Measurements from ENCODE around the gene TRAPPC1.

The TRAPPC1 gene

DNA sequence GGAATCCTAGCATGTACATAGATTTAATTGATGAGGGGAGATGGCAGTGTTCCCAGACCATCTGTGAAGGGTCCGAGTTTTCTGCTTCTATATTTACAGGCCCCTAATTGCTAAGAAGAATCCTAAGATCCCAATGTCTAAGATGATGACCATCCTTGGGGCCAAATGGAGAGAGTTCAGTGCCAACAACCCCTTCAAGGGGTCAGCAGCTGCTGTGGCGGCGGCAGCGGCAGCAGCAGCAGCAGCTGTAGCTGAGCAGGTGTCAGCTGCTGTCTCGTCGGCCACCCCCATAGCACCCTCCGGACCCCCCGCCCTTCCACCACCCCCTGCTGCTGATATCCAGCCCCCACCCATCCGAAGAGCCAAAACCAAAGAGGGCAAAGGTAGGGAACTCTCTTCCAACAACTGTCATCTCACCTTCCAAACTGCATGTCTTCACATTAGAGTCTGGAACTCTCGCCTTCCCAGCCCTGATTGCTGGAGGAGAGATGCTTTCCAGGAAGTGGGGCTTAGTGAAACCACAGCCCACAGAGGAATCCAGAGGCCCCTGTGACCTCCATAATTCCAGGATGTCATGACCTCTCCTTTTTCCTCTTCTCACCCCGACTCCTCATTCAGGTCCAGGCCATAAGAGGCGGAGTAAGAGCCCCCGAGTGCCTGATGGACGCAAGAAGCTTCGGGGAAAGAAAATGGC, 38.4 kb downstream of the TRAPPC1 start:
- DNase-seq (ENCODE audit: low read depth) = no peak
- TF ChIP-seq, protein P1, sequence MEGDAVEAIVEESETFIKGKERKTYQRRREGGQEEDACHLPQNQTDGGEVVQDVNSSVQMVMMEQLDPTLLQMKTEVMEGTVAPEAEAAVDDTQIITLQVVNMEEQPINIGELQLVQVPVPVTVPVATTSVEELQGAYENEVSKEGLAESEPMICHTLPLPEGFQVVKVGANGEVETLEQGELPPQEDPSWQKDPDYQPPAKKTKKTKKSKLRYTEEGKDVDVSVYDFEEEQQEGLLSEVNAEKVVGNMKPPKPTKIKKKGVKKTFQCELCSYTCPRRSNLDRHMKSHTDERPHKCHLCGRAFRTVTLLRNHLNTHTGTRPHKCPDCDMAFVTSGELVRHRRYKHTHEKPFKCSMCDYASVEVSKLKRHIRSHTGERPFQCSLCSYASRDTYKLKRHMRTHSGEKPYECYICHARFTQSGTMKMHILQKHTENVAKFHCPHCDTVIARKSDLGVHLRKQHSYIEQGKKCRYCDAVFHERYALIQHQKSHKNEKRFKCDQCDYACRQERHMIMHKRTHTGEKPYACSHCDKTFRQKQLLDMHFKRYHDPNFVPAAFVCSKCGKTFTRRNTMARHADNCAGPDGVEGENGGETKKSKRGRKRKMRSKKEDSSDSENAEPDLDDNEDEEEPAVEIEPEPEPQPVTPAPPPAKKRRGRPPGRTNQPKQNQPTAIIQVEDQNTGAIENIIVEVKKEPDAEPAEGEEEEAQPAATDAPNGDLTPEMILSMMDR (conservative IDR thresholded peaks at IDR 0.05; ENCODE audit: low read depth, low read length) = no peak

DNA sequence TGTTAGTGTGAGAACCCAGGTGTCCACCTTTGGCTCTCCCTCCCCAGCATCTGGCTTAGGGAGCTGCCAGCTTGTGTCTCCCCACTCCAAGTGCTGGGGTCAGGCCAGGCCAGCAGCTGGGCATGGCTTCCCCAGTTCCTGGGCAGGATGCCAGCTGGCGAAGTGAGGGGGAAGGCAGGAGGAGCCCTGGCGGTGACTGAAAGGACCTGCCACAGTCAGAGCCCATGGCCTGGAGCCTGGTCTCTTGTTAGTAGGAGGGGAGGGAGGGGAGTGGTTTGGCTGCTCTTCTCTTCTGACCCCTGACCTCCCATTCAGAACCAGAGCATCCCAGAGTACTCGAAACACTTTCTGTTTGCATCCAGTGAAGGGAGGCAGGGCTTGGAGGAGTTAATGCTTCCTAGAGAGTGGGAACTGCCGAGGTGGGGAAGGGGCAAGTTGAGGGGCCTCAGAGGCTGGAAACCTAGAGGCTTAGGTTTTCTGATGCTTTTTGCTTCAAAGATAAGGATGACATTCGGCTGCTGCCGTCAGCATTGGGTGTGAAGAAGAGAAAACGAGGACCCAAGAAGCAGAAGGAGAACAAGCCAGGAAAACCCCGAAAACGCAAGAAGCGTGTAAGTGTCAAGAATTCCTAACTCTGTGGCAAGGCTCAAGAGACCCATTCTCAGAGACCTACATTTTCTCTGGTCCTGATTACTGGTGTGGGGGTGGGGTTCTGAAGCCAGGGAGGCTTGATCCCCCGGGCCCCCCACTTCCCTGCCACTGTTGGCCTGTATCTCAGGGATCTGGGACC, 42.4 kb downstream of the TRAPPC1 start:
- TF ChIP-seq, protein P1 (conservative IDR thresholded peaks at IDR 0.05; ENCODE audit: low read depth, low read length) = peak; percentile 41
- no peak overlapping the region for H3K4me3 ChIP-seq (ENCODE audit: low read depth, low read length)
- DNase-seq (ENCODE audit: low read depth) = peak; percentile 84

More for the DNA sequence above, 38.4 kb downstream of the TRAPPC1 start:
- no peak overlapping the region for H3K4me3 ChIP-seq (ENCODE audit: low read depth, low read length)

DNA sequence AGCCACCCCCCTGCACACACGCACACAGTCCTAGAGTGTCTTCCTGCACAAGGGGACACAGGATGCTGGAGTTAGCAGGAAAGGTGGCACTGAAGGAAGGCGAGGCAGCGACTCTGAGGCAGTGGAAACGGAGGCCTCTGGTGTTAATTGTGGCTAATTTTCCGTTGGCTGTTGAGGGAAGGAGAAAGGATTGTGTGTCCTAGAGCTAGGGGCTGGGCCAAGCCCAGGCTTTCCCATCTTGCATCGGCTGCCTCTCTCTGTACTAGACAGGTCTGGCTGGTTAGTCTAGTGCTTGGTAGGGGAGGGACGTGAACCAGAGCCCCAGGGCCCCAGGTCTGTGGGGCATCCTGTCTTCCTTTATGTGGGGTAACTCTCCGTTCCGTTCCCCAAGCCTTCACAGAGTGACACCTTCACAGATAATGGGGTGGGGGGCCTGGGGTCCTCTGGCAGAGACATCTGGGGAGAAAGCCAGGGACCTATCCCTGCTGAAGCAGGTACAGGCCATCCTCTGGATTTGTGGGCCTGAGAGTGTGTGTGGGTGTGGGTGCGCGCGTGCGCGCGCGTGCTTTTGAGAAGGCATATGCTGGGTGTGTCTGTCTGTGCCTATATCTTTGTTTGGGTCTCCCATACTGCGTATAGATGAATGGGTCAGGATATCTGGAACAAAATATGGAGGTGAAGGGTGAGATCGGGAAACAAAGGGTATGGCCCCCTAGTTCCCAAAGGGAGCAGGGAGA, 43.4 kb downstream of the TRAPPC1 start, which contains the start of gene CHD3:
Gene CHD3, plus strand, starts transcription at position 606 of the 737 bp plus-strand sequence. CDS start 212 bp downstream, outside the sequence.
- TF ChIP-seq, protein P1 (conservative IDR thresholded peaks at IDR 0.05; ENCODE audit: low read depth, low read length) = no peak
- DNase-seq (ENCODE audit: low read depth) = peak; percentile 50
- peak within 1 kb of the TSS; percentile 58 for H3K4me3 ChIP-seq (ENCODE audit: low read depth, low read length)

DNA sequence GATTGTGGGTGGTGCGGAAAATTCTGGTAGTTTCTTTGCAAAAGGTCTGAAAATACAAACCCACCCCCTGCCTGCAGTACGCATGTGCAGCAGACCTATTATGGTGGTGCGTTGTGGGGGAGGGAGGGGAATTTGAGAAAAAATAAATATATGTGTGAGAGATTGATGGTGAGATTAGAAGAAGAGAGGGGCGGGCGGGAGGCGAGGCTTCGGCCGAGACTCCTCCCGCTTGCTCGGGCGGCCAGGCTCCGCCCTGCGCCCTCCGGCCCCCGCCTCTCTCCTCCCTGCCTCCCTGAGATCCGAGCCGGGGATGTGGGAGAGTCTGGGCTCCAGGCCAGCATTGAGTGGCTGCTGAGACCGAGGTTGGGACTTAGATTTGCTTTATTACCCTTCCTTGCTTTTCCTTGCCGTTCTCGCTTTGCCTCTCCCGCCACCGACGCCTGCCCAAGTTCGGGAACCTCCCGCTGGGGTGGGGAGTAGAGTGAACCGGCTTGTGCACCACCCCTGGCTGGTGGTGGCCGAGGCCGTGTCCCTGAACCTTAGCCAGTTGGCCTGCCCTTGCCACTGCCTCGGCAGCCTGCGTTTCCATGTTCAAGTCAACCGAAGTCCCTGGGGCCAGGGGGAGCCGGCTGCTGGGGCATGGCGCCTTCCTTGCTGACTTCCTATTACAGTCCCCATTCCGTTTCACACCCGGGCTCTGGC, 44.1 kb downstream of the TRAPPC1 start:
- H3K4me3 ChIP-seq (ENCODE audit: low read depth, low read length) = peak overlapping the region; percentile 86
- TF ChIP-seq, protein P1 (conservative IDR thresholded peaks at IDR 0.05; ENCODE audit: low read depth, low read length) = no peak
- peak; percentile 99 for DNase-seq (ENCODE audit: low read depth)

DNA sequence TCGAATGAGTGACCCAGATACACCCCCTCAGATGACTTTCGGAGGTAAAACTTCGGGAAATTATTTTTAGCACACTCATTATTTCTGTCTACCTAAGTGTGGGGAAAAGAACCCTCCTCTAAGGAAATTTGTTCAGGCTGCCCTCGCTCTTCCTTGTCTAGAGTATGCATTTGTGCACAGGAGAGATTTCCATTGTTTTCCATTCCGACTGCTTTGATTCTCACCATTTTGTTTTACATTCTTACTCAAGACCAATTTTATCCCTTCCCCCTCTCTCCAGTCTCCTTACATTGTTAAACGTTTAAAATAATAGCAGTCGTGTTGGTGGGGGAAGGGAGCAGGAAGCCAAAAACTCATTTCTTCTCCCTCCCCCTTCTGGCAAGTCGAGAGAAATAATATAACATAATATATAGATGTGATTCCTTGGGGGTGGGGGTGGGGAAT, 44.7 kb downstream of the TRAPPC1 start:
- H3K4me3 ChIP-seq (ENCODE audit: low read depth, low read length) = peak overlapping the region; percentile 86
- DNase-seq (ENCODE audit: low read depth) = no peak
- TF ChIP-seq, protein P1 (conservative IDR thresholded peaks at IDR 0.05; ENCODE audit: low read depth, low read length) = peak; percentile 20
